GM12892 (cell line): ENCODE data around the gene MYL2.

Experiments used
- POLR2A ChIP-seq: IDR thresholded peaks from 2 replicates; pipeline ENCODE4 v1.6.1; 2011; ENCODE audit warnings: low read depth, low read length, control low read depth
- POLR2AphosphoS5 ChIP-seq: IDR thresholded peaks from 2 replicates; pipeline ENCODE4 v1.6.1; 2011; ENCODE audit warnings: low read depth, low read length, control low read depth

GRCh38 chr12:110960795-110961194 lies 40.4 kb upstream of the MYL2 start:
- TF ChIP-seq POLR2A (no peak), POLR2AphosphoS5 (no peak)
